ENCODE measurements around the gene TUBB4A. TPM values are rescaled to one million over a fixed set of nuclear protein-coding genes. Genes with fewer than 3 reads are reported as not detected.
"Not testable (repeated sequence)": the region's sequence is repeated elsewhere in the genome, so short reads cannot be mapped to it uniquely, and the experiment has no call there.

The TUBB4A gene
- total RNA-seq, 6 experiments from 2014 or later = 0.24 to 19.2 (median 1.4) TPM

- 26% methylated on average over 15 of the region's 20 CpGs for WGBS (ENCODE audit: insufficient coverage, low coverage, low lambda C conversion rate, missing lambda C conversion rate)
- ATAC-seq (peak; percentile 72 to 87 (median 76)), DNase-seq (peak in 2 of 3 donors; percentile 57 to 68)
- no peaks in the 10 kb centered on the region for H3K27me3 ChIP-seq
- H3K9me3 ChIP-seq = no peaks in the 10 kb centered on the region
- peak overlapping the region in 1 of 3 donors; percentile 18 for H3K27ac ChIP-seq
- no peaks in the 10 kb centered on the region for H3K36me3 ChIP-seq
- no peaks in the 10 kb centered on the region for H3K4me1 ChIP-seq
- TF ChIP-seq POLR2A (IDR thresholded peaks at IDR 0.05) = no peak
- TF ChIP-seq CTCF (IDR thresholded peaks at IDR 0.05) = no peak
- intact Hi-C loops (cut with DNase I) = no loop called here
- H3K4me3 ChIP-seq = no peak overlapping the region
Observed at GRCh38 chr19:6509118-6509971, 7.2 kb upstream of the TUBB4A start.

- peak in 1 of 4 donors; percentile 34 for ATAC-seq
- H3K4me1 ChIP-seq; DNase-seq; H3K27ac ChIP-seq; H3K4me3 ChIP-seq; intact Hi-C loops (cut with DNase I); H3K27me3 ChIP-seq; H3K36me3 ChIP-seq; H3K9me3 ChIP-seq: not testable (repeated sequence)
- 60% methylated on average over 6 of the region's 9 CpGs for WGBS (ENCODE audit: insufficient coverage, low coverage, low lambda C conversion rate, missing lambda C conversion rate)
Observed at GRCh38 chr19:6508028-6508771, 6.1 kb upstream of the TUBB4A start.

GRCh38 chr19:6503407-6504201 lies 1.5 kb upstream of the TUBB4A start:
- H3K4me1 ChIP-seq = peaks cover 0 to 9% (median 0%) of the 10 kb centered on the region in 4 donors
- DNase-seq (no peak), ATAC-seq (no peak)
- peaks cover 0 to 11% of the 10 kb centered on the region in 2 donors for H3K27me3 ChIP-seq
- intact Hi-C loops (cut with DNase I) = no loop called here
- no peaks in the 10 kb centered on the region for H3K9me3 ChIP-seq
- no peak for TF ChIP-seq CTCF (IDR thresholded peaks at IDR 0.05)
- no peak for TF ChIP-seq POLR2A (IDR thresholded peaks at IDR 0.05)
- no peak overlapping the region for H3K4me3 ChIP-seq
- H3K36me3 ChIP-seq = no peaks in the 10 kb centered on the region
- WGBS (ENCODE audit: insufficient coverage, low coverage, low lambda C conversion rate, missing lambda C conversion rate) = 90% methylated on average over 7 of the region's 9 CpGs
- H3K27ac ChIP-seq = no peak overlapping the region

GRCh38 chr19:6500837-6501739 lies 1.0 kb downstream of the TUBB4A start:
- intact Hi-C loops (cut with DNase I) = no loop called here
- H3K4me1 ChIP-seq = peaks cover 0 to 9% (median 0%) of the 10 kb centered on the region in 4 donors
- no peak overlapping the region for H3K4me3 ChIP-seq
- 39% methylated on average over 11 of the region's 24 CpGs for WGBS (ENCODE audit: insufficient coverage, low coverage, low lambda C conversion rate, missing lambda C conversion rate)
- H3K27me3 ChIP-seq = peaks cover 0 to 11% of the 10 kb centered on the region in 2 donors
- no peak for TF ChIP-seq POLR2A (IDR thresholded peaks at IDR 0.05)
- no peak for TF ChIP-seq CTCF (IDR thresholded peaks at IDR 0.05)
- no peak overlapping the region for H3K27ac ChIP-seq
- ATAC-seq (no peak), DNase-seq (no peak)
- no peaks in the 10 kb centered on the region for H3K9me3 ChIP-seq
- no peaks in the 10 kb centered on the region for H3K36me3 ChIP-seq

All from right lobe of liver (tissue), 6 donors.